PC-3 (cell line): ENCODE data around the gene CFP. TPM values are rescaled to one million over a fixed set of nuclear protein-coding genes. Genes with fewer than 3 reads are reported as not detected.
"Not testable (repeated sequence)": the region's sequence is repeated elsewhere in the genome, so short reads cannot be mapped to it uniquely, and the experiment has no call there.

ENCODE experiments used
- ATAC-seq: fragments of 200-7000 bp; cut with Tn5 transposase; 2 replicates; pipeline ENCODE4 v1.9.1; 2020; ENCODE audit warnings: mild to moderate bottlenecking, moderate library complexity
- Bru-seq: library from RNA; stranded (reverse); fragments of 400-500 nt; gene quantifications from one replicate; lab custom pipeline; 2021; lab: Mats Ljungman, UMichigan
- BruChase-seq, 2 experiments: library from RNA; stranded (reverse); fragments of 400-500 nt; gene quantifications; one replicate each; lab custom pipeline; 2021; lab: Mats Ljungman, UMichigan
- BruUV-seq: library from RNA; stranded (reverse); fragments of 400-500 nt; replicated peaks from 2 replicates; lab custom pipeline; 2021; lab: Mats Ljungman, UMichigan
- CTCF ChIA-PET: fragments of 300-600 bp; sonication (Branson Sonifier 250); formaldehyde crosslinking; loops from one replicate; lab custom pipeline; 2022; ENCODE audit warnings: antibody characterized with exemption; lab: Charles Lee
- POLR2A ChIA-PET: fragments of 300-600 bp; sonication (Branson Sonifier 250); formaldehyde crosslinking; loops from one replicate; lab custom pipeline; 2022; ENCODE audit warnings: antibody characterized with exemption; ENCODE audit not compliant: unreplicated experiment; lab: Charles Lee
- DNase-seq: peaks from one replicate; pipeline ENCODE4 v3.0.0-alpha.2; 2015
- H2AFZ ChIP-seq: fragments of 300-600 bp; sonication (generic); 2 replicates; pipeline ENCODE4 v1.6.0; 2016; ENCODE audit warnings: antibody characterized with exemption, low read length
- H3F3A ChIP-seq: fragments of 300-600 bp; sonication (generic); one replicate; pipeline ENCODE4 v1.6.0; 2017; ENCODE audit warnings: antibody characterized with exemption, low read length, control low read depth, mild to moderate bottlenecking; ENCODE audit not compliant: unreplicated experiment
- H3K27ac ChIP-seq: fragments of 300-600 bp; sonication (generic); 2 replicates; pipeline ENCODE4 v1.5.1; 2016; ENCODE audit warnings: mild to moderate bottlenecking, low read length
- H3K27me3 ChIP-seq: fragments of 300-600 bp; sonication (generic); 2 replicates; pipeline ENCODE4 v1.6.1; 2016; ENCODE audit warnings: low read length, mixed read lengths
- H3K36me3 ChIP-seq: fragments of 300-600 bp; sonication (generic); 2 replicates; pipeline ENCODE4 v1.6.1; 2016; ENCODE audit warnings: low read depth, mixed run types, low read length, mixed read lengths
- H3K4me1 ChIP-seq: fragments of 300-600 bp; sonication (generic); 2 replicates; pipeline ENCODE4 v1.5.1; 2016; ENCODE audit warnings: low read length; ENCODE audit not compliant: insufficient read depth
- H3K4me2 ChIP-seq: fragments of 300-600 bp; sonication (generic); 2 replicates; pipeline ENCODE4 v1.6.0; 2016; ENCODE audit warnings: low read length
- H3K4me3 ChIP-seq: fragments of 300-600 bp; sonication (generic); 2 replicates; pipeline ENCODE4 v1.5.1; 2016; ENCODE audit warnings: mild to moderate bottlenecking, low read length, mixed read lengths
- H3K79me2 ChIP-seq: fragments of 300-600 bp; sonication (generic); 2 replicates; pipeline ENCODE4 v1.6.1; 2017; ENCODE audit warnings: low read length, mixed read lengths
- H3K9ac ChIP-seq: fragments of 300-600 bp; sonication (generic); 2 replicates; pipeline ENCODE4 v1.6.0; 2016; ENCODE audit warnings: mild to moderate bottlenecking, low read length
- H3K9me2 ChIP-seq: fragments of 300-600 bp; sonication (generic); replicated peaks from 2 replicates; pipeline ENCODE4 v1.6.1; 2016; ENCODE audit warnings: mixed run types, low read length, mixed read lengths
- H3K9me3 ChIP-seq: fragments of 300-600 bp; sonication (generic); 2 replicates; pipeline ENCODE4 v1.6.1; 2016; ENCODE audit warnings: low read length, mixed read lengths
- H4K20me1 ChIP-seq: fragments of 300-600 bp; sonication (generic); 2 replicates; pipeline ENCODE4 v1.6.1; 2016; ENCODE audit warnings: low read length, mixed read lengths
- CTCF ChIP-seq: fragments of 300-600 bp; sonication (generic); conservative IDR thresholded peaks from 2 replicates; pipeline ENCODE4 v1.5.1; 2017; ENCODE audit warnings: antibody characterized with exemption, low read depth, mild to moderate bottlenecking, low read length
- EZH2 ChIP-seq: fragments of 300-600 bp; sonication (generic); IDR thresholded peaks from one replicate; pipeline ENCODE4 v1.6.1; 2017; ENCODE audit warnings: antibody characterized with exemption, mild to moderate bottlenecking, low read length; ENCODE audit not compliant: unreplicated experiment
- EZH2phosphoT487 ChIP-seq: fragments of 300-600 bp; sonication (generic); IDR thresholded peaks from 2 replicates; pipeline ENCODE4 v1.6.1; 2018; ENCODE audit warnings: mild to moderate bottlenecking, antibody characterized with exemption, low read length, borderline replicate concordance
- intact Hi-C: fragments of 100-400 bp; cut with micrococcal nuclease; formaldehyde crosslinking; loops from 2 replicates; pipeline ENCODE4 v1.9.0; 2023
- long read RNA-seq: library from polyadenylated mRNA; unstranded; transcript quantifications from one replicate; pipeline ENCODE4 v2.0.0, GENCODE V29; 2021; ENCODE audit not compliant: unreplicated experiment
- total RNA-seq: library from RNA; depleted of rRNA; stranded (reverse); fragments of >200 nt; gene quantifications from 2 replicates; pipeline ENCODE4 v1.2.3, GENCODE V29; 2014; rRNA removed

Gene CFP
- total RNA-seq, result 0.12 and 1.9 TPM in 2 replicates
- percentile 35 among the genes with signal in this experiment for Bru-seq, nascent RNA
- BruChase-seq, experiment 1, labeled RNA remaining after a 6-hour chase, result percentile 65 among the genes with signal in this experiment
- percentile 50 among the genes with signal in this experiment for BruChase-seq, experiment 2, labeled RNA remaining after a 2-hour chase
- long read RNA-seq, result 0 reads

DNA sequence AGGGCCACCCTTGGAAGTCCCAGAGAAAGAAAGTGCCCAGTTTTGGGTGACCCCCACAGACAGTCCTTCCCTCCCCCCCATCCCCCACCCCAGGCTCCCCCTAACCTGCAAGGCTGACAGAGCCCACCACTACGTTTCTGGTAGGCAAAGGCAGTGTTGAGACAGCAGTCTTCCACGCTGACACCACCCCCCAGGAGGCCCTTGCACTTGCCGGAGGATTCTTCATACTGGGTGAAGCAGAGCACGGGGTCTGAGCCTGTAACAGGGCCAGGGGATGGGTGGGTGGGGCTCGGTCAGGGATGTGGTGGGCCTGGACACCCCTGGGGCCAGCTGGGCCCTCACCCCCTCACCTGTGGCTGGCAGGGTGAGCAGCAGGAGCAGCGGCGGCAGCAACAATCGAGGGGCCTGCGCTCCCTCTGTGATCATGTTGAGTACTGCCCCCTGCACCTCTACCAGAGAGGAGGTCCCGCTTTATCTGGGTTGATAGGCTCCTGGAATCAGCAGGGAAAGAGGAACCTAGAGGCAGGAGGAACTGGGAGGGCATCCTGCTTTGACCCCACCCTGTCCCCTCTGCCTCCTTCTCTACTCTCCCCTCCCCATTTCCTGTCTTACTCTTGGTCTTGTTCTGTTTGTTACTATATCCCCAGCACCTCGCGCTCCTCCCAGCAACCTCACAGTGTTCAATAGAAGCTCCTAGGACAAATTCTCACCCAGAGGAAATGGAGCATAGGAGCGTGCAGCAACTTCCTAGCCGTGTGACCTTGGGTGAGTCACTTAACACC, at the start of gene CFP:
TSS of gene CFP (minus strand) at position 512 of the 782 bp plus-strand sequence. CDS start at position 426, 86 bp downstream.
- TF ChIP-seq CTCF (no peak), EZH2phosphoT487 (no peak), EZH2 (no peak)
- Histone ChIP-seq H4K20me1 (no peaks in the 10 kb centered on the region), H2AFZ (no peak within 1 kb of the TSS), H3K27ac (no peak within 1 kb of the TSS), H3F3A (no peaks in the 10 kb centered on the region), H3K79me2 (no peaks in the 10 kb centered on the region), H3K36me3 (no peaks in the 10 kb centered on the region), H3K27me3 (no peaks in the 10 kb centered on the region), H3K4me1 (no peaks in the 10 kb centered on the region), H3K9me2 (no peaks in the 10 kb centered on the region), H3K9ac (no peak within 1 kb of the TSS), H3K4me2 (no peak within 1 kb of the TSS), H3K9me3 (no peaks in the 10 kb centered on the region), H3K4me3 (no peak within 1 kb of the TSS)
- BruUV-seq, result no TSS peak
- ChIA-PET CTCF (no interaction called here), POLR2A (no interaction called here)
- DNase-seq, result no peak
- ATAC-seq, result no peak
- intact Hi-C loops, result loop anchor here (1.0 kb wide), 1 partner anchor 88 kb away; no protein-coding TSS in a partner anchor

DNA sequence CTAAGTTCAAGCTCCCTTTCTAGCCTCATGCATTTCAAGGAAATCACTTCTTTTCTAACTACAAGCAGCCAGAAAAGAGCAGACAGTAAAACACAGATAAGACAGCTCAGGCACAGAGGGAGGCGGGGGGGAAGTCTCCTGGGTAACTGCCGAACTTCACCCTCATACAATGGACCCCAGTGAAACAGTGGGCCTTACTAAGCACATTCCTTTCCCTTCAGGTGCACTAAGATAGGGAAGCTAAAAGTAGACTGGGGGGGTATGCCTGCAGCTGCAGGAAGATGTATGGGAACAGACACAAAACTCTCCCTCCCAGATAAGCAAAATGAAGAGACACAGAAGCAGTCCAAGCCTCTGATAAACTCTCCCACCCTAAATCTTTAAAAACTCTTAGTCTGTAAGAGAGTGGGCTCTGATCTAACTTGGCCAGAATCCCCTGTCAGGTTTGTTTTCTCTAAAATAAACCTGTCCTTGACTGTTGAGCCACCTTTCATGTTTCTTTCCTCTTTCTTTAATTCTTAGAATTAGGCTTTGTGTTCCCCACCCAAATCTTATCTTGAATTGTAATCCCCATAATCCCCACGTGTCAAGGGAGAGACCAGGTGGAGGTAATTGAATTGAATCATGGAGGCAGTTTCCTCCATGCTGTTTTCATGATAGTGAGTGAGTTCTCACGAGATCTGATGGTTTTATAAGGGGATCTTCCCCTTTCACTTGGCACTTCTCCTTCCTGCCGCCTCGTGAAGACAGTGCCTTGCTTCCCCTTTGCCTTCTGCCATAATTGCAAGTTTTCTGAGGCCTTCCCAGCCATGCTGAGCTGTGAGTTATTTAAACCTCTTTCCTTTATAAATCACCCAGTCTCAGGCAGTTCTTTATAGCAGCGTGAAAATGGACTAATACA, 46.5 kb upstream of the CFP start:
- H3K9me2 ChIP-seq, H3K9me3 ChIP-seq, intact Hi-C loops, POLR2A ChIA-PET, BruUV-seq, ATAC-seq, H2AFZ ChIP-seq, H3K27me3 ChIP-seq, H3K36me3 ChIP-seq, DNase-seq, H3K9ac ChIP-seq, CTCF ChIA-PET, H3K4me1 ChIP-seq, H3F3A ChIP-seq, H4K20me1 ChIP-seq, H3K27ac ChIP-seq, H3K4me3 ChIP-seq, H3K4me2 ChIP-seq, H3K79me2 ChIP-seq: not testable (repeated sequence)

DNA sequence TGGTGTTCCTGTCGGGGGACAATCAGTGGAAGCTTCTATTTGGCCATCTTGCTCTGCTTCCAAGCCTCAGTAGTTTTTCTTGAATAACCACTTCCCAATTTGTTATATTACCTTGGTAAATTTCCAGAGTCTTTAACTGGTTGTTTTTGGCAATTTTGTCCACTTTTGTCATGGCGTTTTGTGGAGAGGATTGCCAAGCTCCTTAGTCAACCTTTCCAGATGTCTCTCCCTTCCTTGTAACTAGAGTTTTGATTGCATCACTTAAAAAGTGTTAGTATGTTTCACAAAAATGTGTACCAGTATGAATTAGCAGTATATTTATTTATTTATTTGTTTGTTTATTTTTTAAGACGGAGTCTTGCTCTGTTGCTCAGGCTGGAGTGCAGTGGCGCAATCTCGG, 45.0 kb upstream of the CFP start:
- H3F3A ChIP-seq, result no peaks in the 10 kb centered on the region
- no peak for ATAC-seq
- no peaks in the 10 kb centered on the region for H3K79me2 ChIP-seq
- no peak overlapping the region for H3K27ac ChIP-seq
- H3K9me2 ChIP-seq, result no peaks in the 10 kb centered on the region
- no peaks in the 10 kb centered on the region for H3K27me3 ChIP-seq
- H4K20me1 ChIP-seq, result no peaks in the 10 kb centered on the region
- POLR2A ChIA-PET, result no interaction called here
- no TSS peak for BruUV-seq
- H3K9me3 ChIP-seq, result no peaks in the 10 kb centered on the region
- no peak overlapping the region for H2AFZ ChIP-seq
- CTCF ChIA-PET, result no interaction called here
- TF ChIP-seq EZH2 (no peak), CTCF (no peak)
- H3K9ac ChIP-seq, result no peak overlapping the region
- no peak for DNase-seq
- no peaks in the 10 kb centered on the region for H3K36me3 ChIP-seq
- intact Hi-C loops, result no loop called here
- no peak overlapping the region for H3K4me2 ChIP-seq
- no peaks in the 10 kb centered on the region for H3K4me1 ChIP-seq
- no peak overlapping the region for H3K4me3 ChIP-seq

GRCh38 chrX:47665797-47666196, 36.1 kb upstream of the CFP start:
- H3K4me1 ChIP-seq, H3K27ac ChIP-seq, ATAC-seq, H4K20me1 ChIP-seq, H3K9me3 ChIP-seq, H3K9me2 ChIP-seq, DNase-seq, H3K79me2 ChIP-seq, H3K27me3 ChIP-seq, H2AFZ ChIP-seq, BruUV-seq, H3K9ac ChIP-seq, H3K4me3 ChIP-seq, intact Hi-C loops, POLR2A ChIA-PET, H3F3A ChIP-seq, CTCF ChIA-PET, H3K4me2 ChIP-seq, H3K36me3 ChIP-seq: not testable (repeated sequence)
